CD14-positive monocyte (primary cell): ENCODE data around the gene RBM41. TPM values are rescaled to one million over a fixed set of nuclear protein-coding genes. Genes with fewer than 3 reads are reported as not detected.
A peak's percentile ranks its signal among the peaks of the same experiment; 100 is the strongest.

Experiments
- DNase-seq, 3 donors: peaks; one replicate each; pipeline ENCODE4 v3.0.0-alpha.2; 2011 to 2022
- H2AFZ ChIP-seq: 2 replicates; pipeline ENCODE4 v1.6.0; 2012; ENCODE audit warnings: mild to moderate bottlenecking, low read depth, low read length, inconsistent platforms; ENCODE audit not compliant: insufficient read depth, poor library complexity, severe bottlenecking
- H3K27ac ChIP-seq, 2 donors: 1 replicate in 1 of 2; 2 replicates in 1 of 2; pipeline ENCODE4 v1.5.1; 2012 to 2013; ENCODE audit warnings: low read length in 2 of 2, control low read depth in 1 of 2, inconsistent platforms in 1 of 2, low read depth in 1 of 2, mild to moderate bottlenecking in 1 of 2
- H3K27me3 ChIP-seq, 2 donors: one replicate each; pipeline versions ENCODE4 v1.6.0 to v1.6.1; 2011 to 2013; ENCODE audit warnings: low read length in 2 of 2; ENCODE audit not compliant: control insufficient read depth in 2 of 2, insufficient read depth in 2 of 2
- H3K36me3 ChIP-seq, 2 donors: replicated peaks in 1 of 2; 1 replicate in 1 of 2; 2 replicates in 1 of 2; pipeline versions ENCODE4 v1.5.1 to v1.6.1; 2012 to 2013; ENCODE audit warnings: low read length in 2 of 2, control low read depth in 1 of 2, inconsistent platforms in 1 of 2, mild to moderate bottlenecking in 1 of 2; ENCODE audit not compliant: insufficient read depth in 2 of 2, control insufficient read depth in 1 of 2
- H3K4me1 ChIP-seq, 2 donors: 1 replicate in 1 of 2; 2 replicates in 1 of 2; pipeline versions ENCODE4 v1.5.1 to v1.6.1; 2012 to 2013; ENCODE audit warnings: low read length in 2 of 2, control low read depth in 1 of 2, inconsistent platforms in 1 of 2, mild to moderate bottlenecking in 1 of 2, moderate library complexity in 1 of 2; ENCODE audit not compliant: insufficient read depth in 2 of 2, control insufficient read depth in 1 of 2
- H3K4me2 ChIP-seq: replicated peaks from 2 replicates; pipeline ENCODE3; 2012; ENCODE audit warnings: low read length, moderate library complexity, mild to moderate bottlenecking; ENCODE audit not compliant: poor library complexity, severe bottlenecking; ENCODE audit errors: extremely low read depth
- H3K4me3 ChIP-seq, 3 experiments: fragments of 200-600 bp in 1 of 3; sonication (generic) in 1 of 3; replicated peaks in 1 of 3; 1 replicate in 2 of 3; 2 replicates in 1 of 3; pipeline ENCODE4 v1.5.1; 2011 to 2013; ENCODE audit warnings: low read length in 3 of 3, mild to moderate bottlenecking in 3 of 3, control low read depth in 2 of 3, low read depth in 2 of 3, inconsistent platforms in 1 of 3, moderate library complexity in 1 of 3
- H3K79me2 ChIP-seq: 2 replicates; pipeline ENCODE4 v1.6.0; 2012; ENCODE audit warnings: mild to moderate bottlenecking, control low read depth, inconsistent platforms, low read length, moderate library complexity; ENCODE audit not compliant: insufficient read depth
- H3K9ac ChIP-seq: 2 replicates; pipeline ENCODE4 v1.6.0; 2017; ENCODE audit warnings: low read length, mild to moderate bottlenecking; ENCODE audit not compliant: insufficient read depth, poor library complexity, severe bottlenecking
- H3K9me3 ChIP-seq, 2 donors: replicated peaks in 1 of 2; 1 replicate in 1 of 2; 2 replicates in 1 of 2; pipeline versions ENCODE4 v1.5.1 to v1.6.1; 2012 to 2013; ENCODE audit warnings: low read length in 2 of 2, control low read depth in 1 of 2; ENCODE audit not compliant: control insufficient read depth in 1 of 2, insufficient read depth in 1 of 2
- H4K20me1 ChIP-seq: 2 replicates; pipeline ENCODE4 v1.6.0; 2012; ENCODE audit warnings: mild to moderate bottlenecking, low read length, control low read depth, moderate library complexity; ENCODE audit not compliant: insufficient read depth
- H3K27ac Mint-ChIP-seq, 7 donors: one replicate each; pipeline ENCODE4 v1.8.0; 2020; ENCODE audit warnings: mild to moderate bottlenecking in 7 of 7, mixed read lengths in 7 of 7, moderate library complexity in 6 of 7, inconsistent platforms in 2 of 7
- H3K27me3 Mint-ChIP-seq, 3 donors: one replicate each; pipeline ENCODE4 v1.8.0; 2021 to 2022; ENCODE audit warnings: low read depth in 3 of 3, mild to moderate bottlenecking in 3 of 3, mixed read lengths in 3 of 3, moderate library complexity in 3 of 3, inconsistent platforms in 1 of 3
- H3K36me3 Mint-ChIP-seq, 2 donors: one replicate each; pipeline ENCODE4 v1.8.0; 2020; ENCODE audit warnings: mixed read lengths in 2 of 2, inconsistent platforms in 1 of 2, mild to moderate bottlenecking in 1 of 2
- H3K4me1 Mint-ChIP-seq: one replicate; pipeline ENCODE4 v1.8.0; 2020; ENCODE audit warnings: mild to moderate bottlenecking, mixed read lengths
- H3K4me3 Mint-ChIP-seq, 2 donors: one replicate each; pipeline ENCODE4 v1.8.0; 2020; ENCODE audit warnings: mild to moderate bottlenecking in 2 of 2, mixed read lengths in 2 of 2, moderate library complexity in 1 of 2
- H3K9me3 Mint-ChIP-seq, 7 donors: one replicate each; pipeline ENCODE4 v1.8.0; 2020 to 2022; ENCODE audit warnings: mixed read lengths in 7 of 7, mild to moderate bottlenecking in 6 of 7, moderate library complexity in 6 of 7, inconsistent platforms in 2 of 7
- WGBS: methylation state at CpG from one replicate; pipeline ENCODE4 v1.1.5; 2013; ENCODE audit warnings: missing lambda C conversion rate; ENCODE audit not compliant: insufficient coverage; 5-methylcytosine and 5-hydroxymethylcytosine counted together
- intact Hi-C, 2 donors: fragments of 100-400 bp; cut with micrococcal nuclease; formaldehyde crosslinking; loops; one replicate each; pipeline versions ENCODE4 v1.15.0 to v1.15.1; 2023
- polyA plus RNA-seq, 3 donors: library from polyadenylated mRNA; depleted of rRNA in 1 of 3; unstranded in 2 of 3; stranded (reverse) in 1 of 3; fragments of 300-500 nt in 2 of 3; fragments of >200 nt in 1 of 3; fragmentation: Illumina TruSeq in 2 of 3; gene quantifications; 1 replicate in 2 of 3; 2 replicates in 1 of 3; pipeline ENCODE4 v1.2.3, GENCODE V29; 2012 to 2021
- TF ChIP-seq, protein P1 (sequence below): fragments of 200-600 bp; IDR thresholded peaks from one replicate; pipeline ENCODE4 v1.8.0; 2022; ENCODE audit warnings: antibody characterized with exemption, mild to moderate bottlenecking

The RBM41 gene
- polyA plus RNA-seq, 3 donors: 3.9 to 9.5 (median 8.6) TPM

DNA sequence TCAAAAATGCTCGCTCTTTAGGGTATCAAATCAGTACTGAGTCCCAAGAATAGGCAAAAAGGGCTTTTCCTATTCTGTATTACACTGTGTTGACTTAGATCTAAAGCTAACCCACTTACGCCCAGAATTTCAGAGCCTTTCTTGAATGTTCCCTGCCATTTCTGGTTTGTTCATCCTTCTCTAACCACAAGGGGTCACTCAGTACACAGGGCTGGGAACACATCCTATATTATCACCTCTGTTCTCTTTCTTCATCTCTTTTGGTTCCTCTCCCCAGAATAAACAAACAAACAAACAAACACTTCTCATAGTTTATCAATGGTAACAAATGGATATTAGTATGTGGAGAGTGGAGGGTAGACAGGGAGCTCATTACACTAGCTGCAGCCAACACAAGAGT is 93.1 kb downstream of the RBM41 start:
- Histone ChIP-seq H4K20me1 (no peaks in the 10 kb centered on the region), H3K27me3 (peaks cover 0 to 2% of the 10 kb centered on the region in 2 donors), H3K79me2 (no peaks in the 10 kb centered on the region), H3K4me1 (no peaks in the 10 kb centered on the region), H3K9me3 (no peaks in the 10 kb centered on the region), H3K4me2 (no peak overlapping the region), H3K27ac (no peak overlapping the region), H2AFZ (no peak overlapping the region), H3K36me3 (no peaks in the 10 kb centered on the region), H3K9ac (no peak overlapping the region), H3K4me3 (no peak overlapping the region)
- TF ChIP-seq, protein P1, sequence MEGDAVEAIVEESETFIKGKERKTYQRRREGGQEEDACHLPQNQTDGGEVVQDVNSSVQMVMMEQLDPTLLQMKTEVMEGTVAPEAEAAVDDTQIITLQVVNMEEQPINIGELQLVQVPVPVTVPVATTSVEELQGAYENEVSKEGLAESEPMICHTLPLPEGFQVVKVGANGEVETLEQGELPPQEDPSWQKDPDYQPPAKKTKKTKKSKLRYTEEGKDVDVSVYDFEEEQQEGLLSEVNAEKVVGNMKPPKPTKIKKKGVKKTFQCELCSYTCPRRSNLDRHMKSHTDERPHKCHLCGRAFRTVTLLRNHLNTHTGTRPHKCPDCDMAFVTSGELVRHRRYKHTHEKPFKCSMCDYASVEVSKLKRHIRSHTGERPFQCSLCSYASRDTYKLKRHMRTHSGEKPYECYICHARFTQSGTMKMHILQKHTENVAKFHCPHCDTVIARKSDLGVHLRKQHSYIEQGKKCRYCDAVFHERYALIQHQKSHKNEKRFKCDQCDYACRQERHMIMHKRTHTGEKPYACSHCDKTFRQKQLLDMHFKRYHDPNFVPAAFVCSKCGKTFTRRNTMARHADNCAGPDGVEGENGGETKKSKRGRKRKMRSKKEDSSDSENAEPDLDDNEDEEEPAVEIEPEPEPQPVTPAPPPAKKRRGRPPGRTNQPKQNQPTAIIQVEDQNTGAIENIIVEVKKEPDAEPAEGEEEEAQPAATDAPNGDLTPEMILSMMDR: peak; percentile 24
- H3K27ac Mint-ChIP-seq: no peak overlapping the region
- no peaks in the 10 kb centered on the region for H3K9me3 Mint-ChIP-seq
- intact Hi-C loops: no loop called here
- no peak overlapping the region for H3K4me3 Mint-ChIP-seq
- peaks cover 1 to 4% (median 3%) of the 10 kb centered on the region in 3 donors for H3K27me3 Mint-ChIP-seq
- peak in 1 of 3 donors; percentile 0 for DNase-seq
- 20% methylated on average over 1 of the region's 2 CpGs for WGBS
- no peaks in the 10 kb centered on the region for H3K36me3 Mint-ChIP-seq
- no peaks in the 10 kb centered on the region for H3K4me1 Mint-ChIP-seq

DNA sequence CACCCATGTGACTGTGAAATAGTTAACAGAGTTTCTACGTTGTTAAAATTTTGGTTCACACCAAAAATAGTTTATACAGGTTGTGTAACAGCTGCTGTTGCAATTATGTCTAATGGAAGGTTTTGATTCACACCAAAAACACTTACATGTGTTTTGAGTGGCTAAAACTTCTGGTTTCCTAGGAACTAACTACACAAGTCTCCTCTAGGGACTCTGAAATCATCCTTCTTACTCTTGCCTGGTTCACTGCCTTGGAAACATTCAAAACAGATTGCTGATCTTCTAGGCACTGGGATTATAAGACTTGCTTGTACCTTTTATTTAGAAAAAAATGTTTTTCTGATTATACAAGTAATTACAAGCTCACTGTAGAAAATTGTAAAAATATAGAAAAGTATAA is 103.7 kb downstream of the RBM41 start:
- Histone ChIP-seq H3K4me1 (no peaks in the 10 kb centered on the region), H3K79me2 (no peaks in the 10 kb centered on the region), H3K27me3 (no peaks in the 10 kb centered on the region), H4K20me1 (no peaks in the 10 kb centered on the region), H3K27ac (no peak overlapping the region), H3K4me3 (no peak overlapping the region), H3K4me2 (no peak overlapping the region), H2AFZ (no peak overlapping the region), H3K36me3 (no peaks in the 10 kb centered on the region), H3K9ac (no peak overlapping the region), H3K9me3 (no peaks in the 10 kb centered on the region)
- TF ChIP-seq, protein P1: no peak
- Mint-ChIP-seq H3K4me1 (no peaks in the 10 kb centered on the region), H3K4me3 (no peak overlapping the region), H3K36me3 (no peaks in the 10 kb centered on the region), H3K27me3 (peaks cover 0 to 3% (median 0%) of the 10 kb centered on the region in 3 donors), H3K27ac (no peak overlapping the region), H3K9me3 (peaks cover 0 to 5% (median 0%) of the 10 kb centered on the region in 7 donors)
- DNase-seq: no peak
- no CpG with 5 or more reads among the region's 1 CpG for WGBS
- intact Hi-C loops: no loop called here

Other genes starting within 250 kb of the RBM41 start
- gene RIPPLY1, start 215.5 kb downstream of the RBM41 start, polyA plus RNA-seq: not detected
- gene CLDN2, start 198.4 kb downstream of the RBM41 start, polyA plus RNA-seq: not detected
- under 1 TPM; 0.06 to 0.23 (median 0.10) TPM for gene MORC4, start 118.6 kb downstream of the RBM41 start, polyA plus RNA-seq
- under 1 TPM in 1 of 3 donors, not detected in 2; 0.09 TPM for gene NUP62CL, start 87.6 kb upstream of the RBM41 start, polyA plus RNA-seq
- gene DNAAF6, start 87.8 kb upstream of the RBM41 start, polyA plus RNA-seq: not detected